Peyer's patch (tissue), 4 donors: Measurements from ENCODE around the gene KLHL2.

Experiments
- POLR2A ChIP-seq, 2 donors: fragments of 450-650 bp; IDR thresholded peaks; one replicate each; pipeline ENCODE4 v1.5.1; 2017; ENCODE audit warnings: antibody characterized with exemption in 2 of 2, mild to moderate bottlenecking in 2 of 2, moderate library complexity in 2 of 2
- TF ChIP-seq, protein P1 (sequence below), 6 experiments: fragments of 450-650 bp in 4 of 6; fragments of 200-600 bp in 2 of 6; sonication (generic) in 1 of 6; IDR thresholded peaks; one replicate each; pipeline ENCODE4 v1.5.1; 2017 to 2019; ENCODE audit warnings: antibody characterized with exemption in 6 of 6, mild to moderate bottlenecking in 3 of 6, moderate library complexity in 1 of 6

DNA sequence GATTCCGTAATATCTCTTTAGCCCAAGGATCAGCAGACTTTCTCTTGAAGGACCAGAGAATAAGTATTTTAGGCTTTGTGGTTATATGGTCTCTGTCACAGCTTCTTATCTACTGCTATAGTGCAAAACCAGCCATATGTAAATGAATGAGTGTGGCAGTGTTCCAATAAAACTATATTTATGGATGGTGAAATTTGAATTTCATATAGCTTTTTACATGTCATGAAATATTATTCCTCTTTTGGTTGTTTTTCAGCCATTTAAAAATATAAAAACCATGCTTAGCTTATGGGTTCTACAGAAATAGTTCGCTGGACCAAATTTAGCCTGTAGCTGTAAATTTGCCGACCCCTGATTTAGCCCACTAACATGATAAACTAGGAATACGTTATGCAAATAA lies 102.1 kb downstream of the KLHL2 start:
- TF ChIP-seq, protein P1, sequence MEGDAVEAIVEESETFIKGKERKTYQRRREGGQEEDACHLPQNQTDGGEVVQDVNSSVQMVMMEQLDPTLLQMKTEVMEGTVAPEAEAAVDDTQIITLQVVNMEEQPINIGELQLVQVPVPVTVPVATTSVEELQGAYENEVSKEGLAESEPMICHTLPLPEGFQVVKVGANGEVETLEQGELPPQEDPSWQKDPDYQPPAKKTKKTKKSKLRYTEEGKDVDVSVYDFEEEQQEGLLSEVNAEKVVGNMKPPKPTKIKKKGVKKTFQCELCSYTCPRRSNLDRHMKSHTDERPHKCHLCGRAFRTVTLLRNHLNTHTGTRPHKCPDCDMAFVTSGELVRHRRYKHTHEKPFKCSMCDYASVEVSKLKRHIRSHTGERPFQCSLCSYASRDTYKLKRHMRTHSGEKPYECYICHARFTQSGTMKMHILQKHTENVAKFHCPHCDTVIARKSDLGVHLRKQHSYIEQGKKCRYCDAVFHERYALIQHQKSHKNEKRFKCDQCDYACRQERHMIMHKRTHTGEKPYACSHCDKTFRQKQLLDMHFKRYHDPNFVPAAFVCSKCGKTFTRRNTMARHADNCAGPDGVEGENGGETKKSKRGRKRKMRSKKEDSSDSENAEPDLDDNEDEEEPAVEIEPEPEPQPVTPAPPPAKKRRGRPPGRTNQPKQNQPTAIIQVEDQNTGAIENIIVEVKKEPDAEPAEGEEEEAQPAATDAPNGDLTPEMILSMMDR (IDR thresholded peaks at IDR 0.05): no peak
- no peak for TF ChIP-seq POLR2A (IDR thresholded peaks at IDR 0.05)
